ENCODE data around the gene EEF1AKMT3. TPM values are rescaled to one million over a fixed set of nuclear protein-coding genes. Genes with fewer than 3 reads are reported as not detected.
A peak's percentile ranks its signal among the peaks of the same experiment; 100 is the strongest.

The EEF1AKMT3 gene
- total RNA-seq, 3 donors from 2014 or later = 5.3 to 7.3 (median 6.2) TPM

GRCh38 chr12:57751788-57752667 is 20.4 kb upstream of the EEF1AKMT3 start, which contains the start of gene CDK4:
TSS of gene CDK4 (minus strand) at chr12:57752310. CDS start at chr12:57751717, 593 bp downstream.
- Histone ChIP-seq H3K9me3 (no peaks in the 10 kb centered on the region), H3K4me1 (ENCODE audit: low read depth) (peaks cover 42% of the 10 kb centered on the region), H3K36me3 (ENCODE audit: low read depth) (no peaks in the 10 kb centered on the region), H3K4me3 (peak within 1 kb of the TSS; percentile 45)
- peak; percentile 81 for ATAC-seq
- intact Hi-C loops (cut with DNase I, micrococcal nuclease) = no loop called here
- TF ChIP-seq CTCF (IDR thresholded peaks at IDR 0.05) = no peak
- DNase-seq = peak; percentile 98 to 100 (median 99)

GRCh38 chr12:57752668-57753000 is 19.8 kb upstream of the EEF1AKMT3 start:
- intact Hi-C loops (cut with DNase I, micrococcal nuclease) = no loop called here
- no peak for ATAC-seq
- Histone ChIP-seq H3K4me1 (ENCODE audit: low read depth) (peaks cover 42% of the 10 kb centered on the region), H3K4me3 (no peak overlapping the region), H3K36me3 (ENCODE audit: low read depth) (no peaks in the 10 kb centered on the region), H3K9me3 (no peaks in the 10 kb centered on the region)
- no peak for DNase-seq
- TF ChIP-seq CTCF (IDR thresholded peaks at IDR 0.05) = no peak

GRCh38 chr12:57753756-57754337 is 18.6 kb upstream of the EEF1AKMT3 start:
- Histone ChIP-seq H3K9me3 (no peaks in the 10 kb centered on the region), H3K4me1 (ENCODE audit: low read depth) (peaks cover 42% of the 10 kb centered on the region), H3K36me3 (ENCODE audit: low read depth) (no peaks in the 10 kb centered on the region), H3K4me3 (no peak overlapping the region)
- DNase-seq (no peak), ATAC-seq (no peak)
- intact Hi-C loops (cut with DNase I, micrococcal nuclease) = no loop called here
- no peak for TF ChIP-seq CTCF (IDR thresholded peaks at IDR 0.05)

GRCh38 chr12:57754411-57755193 is 17.8 kb upstream of the EEF1AKMT3 start, which contains the start of gene MARCHF9:
TSS of gene MARCHF9 (plus strand) at chr12:57755103. CDS start at chr12:57755529, 426 bp downstream.
- Histone ChIP-seq H3K9me3 (no peaks in the 10 kb centered on the region), H3K4me1 (ENCODE audit: low read depth) (peaks cover 42% of the 10 kb centered on the region), H3K4me3 (peak within 1 kb of the TSS; percentile 50), H3K36me3 (ENCODE audit: low read depth) (no peaks in the 10 kb centered on the region)
- intact Hi-C loops (cut with DNase I, micrococcal nuclease) = no loop called here
- TF ChIP-seq CTCF (IDR thresholded peaks at IDR 0.05) = no peak
- peak; percentile 66 for ATAC-seq
- peak; percentile 90 to 93 (median 92) for DNase-seq

GRCh38 chr12:57755194-57755453 is 17.3 kb upstream of the EEF1AKMT3 start:
- TF ChIP-seq CTCF (IDR thresholded peaks at IDR 0.05) = no peak
- DNase-seq (no peak), ATAC-seq (no peak)
- Histone ChIP-seq H3K4me3 (peak overlapping the region; percentile 50), H3K36me3 (ENCODE audit: low read depth) (no peaks in the 10 kb centered on the region), H3K4me1 (ENCODE audit: low read depth) (peaks cover 42% of the 10 kb centered on the region), H3K9me3 (no peaks in the 10 kb centered on the region)
- intact Hi-C loops (cut with DNase I, micrococcal nuclease) = no loop called here

All from mucosa of descending colon (tissue), 3 donors.